ENCODE results near the gene ITLN1. TPM values are rescaled to one million over a fixed set of nuclear protein-coding genes. Genes with fewer than 3 reads are reported as not detected.
"Not testable (repeated sequence)": the region's sequence is repeated elsewhere in the genome, so short reads cannot be mapped to it uniquely, and the experiment has no call there.

The ITLN1 gene
- total RNA-seq: 1,000 to 10,000 TPM in 3 of 4 donors, 100 to 1,000 TPM in 1; 105 to 7,953 (median 2,405) TPM

DNA sequence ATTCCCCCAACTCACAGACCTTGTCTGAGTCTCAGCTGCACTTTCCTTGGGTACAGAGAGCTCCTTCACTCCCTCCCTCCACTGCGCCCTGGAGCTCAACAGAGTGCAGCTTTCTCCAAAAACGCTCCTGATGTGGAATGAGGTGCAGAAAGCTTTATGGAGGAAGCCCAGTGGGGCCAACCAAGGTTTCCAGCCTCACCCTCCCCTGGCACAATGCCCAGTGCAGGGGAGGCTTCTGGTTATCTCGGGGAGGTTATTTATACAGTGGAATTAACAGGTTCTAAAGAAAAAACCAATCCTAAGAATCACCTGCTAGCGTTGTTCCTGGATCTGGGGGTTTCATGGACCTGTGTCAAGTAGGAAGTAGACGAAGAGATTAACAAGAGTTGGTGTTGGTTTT is at the start of gene ITLN1:
ITLN1 (minus strand) TSS at position 139 of the 400 bp plus-strand sequence. CDS start 303 bp downstream, outside the sequence.
- TF ChIP-seq CTCF (IDR thresholded peaks at IDR 0.05): no peak
- no peak for ATAC-seq (ENCODE audit: low FRiP score)
- no peak for DNase-seq (ENCODE audit: low spot score)

GRCh38 chr1:160933305-160933704 is 48.3 kb upstream of the ITLN1 start:
- ATAC-seq (ENCODE audit: low FRiP score); DNase-seq (ENCODE audit: low spot score): not testable (repeated sequence)

DNA sequence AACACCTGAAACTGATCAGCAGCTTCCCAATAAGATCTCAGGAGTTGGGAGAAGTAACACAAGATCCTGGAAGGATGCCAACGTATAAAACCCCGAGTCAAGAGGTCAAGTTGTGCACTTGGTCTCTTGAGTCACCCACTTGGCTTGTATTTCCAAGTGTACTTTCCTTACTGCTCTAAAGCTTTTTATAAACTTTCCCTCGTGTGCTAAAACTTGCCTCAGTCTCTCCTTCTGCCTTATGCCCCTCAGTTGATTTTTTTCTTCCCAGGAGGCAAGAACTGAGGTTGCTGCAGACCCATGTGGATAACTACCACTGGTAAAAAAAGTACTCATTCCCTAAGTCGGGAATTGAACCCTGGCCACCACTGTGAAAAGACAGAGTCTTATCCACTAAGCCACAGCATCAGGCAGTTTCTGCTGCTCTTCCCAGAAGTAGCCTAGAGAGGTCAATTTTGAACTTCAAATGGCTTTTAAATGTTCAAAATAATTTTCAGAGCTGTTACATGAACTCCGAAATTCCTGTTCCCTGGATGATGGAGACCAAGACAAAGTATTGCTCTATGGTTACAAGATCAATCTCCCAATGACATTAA is 40.8 kb upstream of the ITLN1 start:
- no peak for TF ChIP-seq CTCF (IDR thresholded peaks at IDR 0.05)
- DNase-seq (ENCODE audit: low spot score) (no peak), ATAC-seq (ENCODE audit: low FRiP score) (no peak)

DNA sequence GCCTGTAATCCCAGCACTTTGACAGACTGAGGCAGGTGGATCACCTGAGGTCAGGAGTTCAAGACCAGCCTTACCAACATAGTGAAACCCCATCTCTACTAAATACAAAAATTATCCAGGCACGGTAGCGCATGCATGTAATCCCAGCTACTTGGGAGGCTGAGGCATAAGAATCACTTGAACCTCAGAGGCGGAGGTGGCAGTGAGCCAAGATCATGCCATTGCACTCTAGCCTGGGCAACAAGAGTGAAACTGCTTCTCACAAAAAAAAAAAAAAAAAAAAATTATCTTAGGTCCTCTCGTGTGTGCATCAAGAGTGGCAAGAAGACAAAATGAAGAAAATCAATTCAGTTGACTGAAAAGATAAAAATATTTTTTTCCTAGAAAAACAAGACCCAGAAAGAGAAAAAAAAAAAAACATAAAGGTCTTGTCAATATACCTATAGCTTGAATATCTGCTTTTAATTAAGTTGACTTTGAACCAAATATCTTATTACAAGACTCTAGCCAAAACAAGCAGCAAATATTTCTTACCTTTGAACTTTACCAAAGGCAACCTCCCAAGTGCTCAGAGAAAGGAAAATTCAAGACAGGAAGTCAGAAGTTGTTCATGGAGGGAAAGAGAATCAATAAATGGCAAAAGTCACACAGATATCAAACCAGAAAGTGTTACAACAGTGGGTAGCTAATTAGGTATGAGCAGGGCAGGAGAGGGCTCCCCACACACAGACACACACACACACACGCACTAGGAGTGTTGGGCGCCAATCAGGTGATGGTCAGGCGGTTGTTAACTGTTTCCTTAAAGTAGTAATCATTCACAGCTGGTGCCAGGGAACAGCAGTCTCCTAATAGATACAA is 40.0 kb upstream of the ITLN1 start:
- ATAC-seq (ENCODE audit: low FRiP score): no peak
- no peak for TF ChIP-seq CTCF (IDR thresholded peaks at IDR 0.05)

GRCh38 chr1:160916666-160917065 is 31.7 kb upstream of the ITLN1 start:
- no peak for TF ChIP-seq CTCF (IDR thresholded peaks at IDR 0.05)
- DNase-seq (ENCODE audit: low spot score): no peak
- no peak for ATAC-seq (ENCODE audit: low FRiP score)

More for the DNA sequence above, 40.0 kb upstream of the ITLN1 start:
- DNase-seq (ENCODE audit: low spot score): no peak

DNA sequence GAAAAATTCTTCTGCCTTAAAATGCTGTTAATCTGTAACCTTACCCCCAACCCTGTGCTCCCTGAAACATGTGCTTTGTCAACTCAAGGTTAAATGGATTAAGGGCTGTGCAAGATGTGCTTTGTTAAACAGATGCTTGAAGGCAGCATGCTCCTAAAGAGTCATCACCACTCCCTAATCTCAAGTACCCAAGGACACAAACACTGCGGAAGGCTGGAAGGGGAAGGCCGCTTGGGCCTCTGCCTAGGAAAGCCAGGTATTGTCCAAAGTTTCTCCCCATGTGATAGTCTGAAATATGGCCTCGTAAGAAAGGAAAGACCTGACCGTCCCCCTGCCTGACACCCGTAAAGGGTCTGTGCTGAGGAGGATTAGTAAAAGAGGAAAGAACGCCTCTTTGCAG is 28.2 kb upstream of the ITLN1 start:
- DNase-seq (ENCODE audit: low spot score); ATAC-seq (ENCODE audit: low FRiP score): not testable (repeated sequence)

DNA sequence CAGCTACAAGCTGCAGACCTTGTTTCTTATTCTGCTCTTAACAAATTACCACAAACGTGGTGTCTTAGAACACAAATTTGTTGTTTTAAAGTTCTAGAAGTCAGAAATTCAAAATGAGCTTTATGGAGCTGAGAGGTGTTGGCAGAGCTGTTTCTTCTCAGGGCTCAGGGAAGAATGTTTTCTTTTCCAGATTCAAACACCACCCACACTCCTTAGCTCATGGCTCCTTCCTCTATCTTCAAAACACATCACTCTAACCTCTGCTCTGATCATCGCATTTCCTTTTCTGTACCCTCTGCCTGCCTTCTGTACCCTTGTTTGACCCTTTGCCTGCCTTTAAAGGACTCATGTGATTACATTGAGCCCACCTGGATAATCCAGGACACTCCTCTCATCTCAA is 26.9 kb upstream of the ITLN1 start:
- no peak for TF ChIP-seq CTCF (IDR thresholded peaks at IDR 0.05)
- DNase-seq (ENCODE audit: low spot score) (no peak), ATAC-seq (ENCODE audit: low FRiP score) (no peak)

DNA sequence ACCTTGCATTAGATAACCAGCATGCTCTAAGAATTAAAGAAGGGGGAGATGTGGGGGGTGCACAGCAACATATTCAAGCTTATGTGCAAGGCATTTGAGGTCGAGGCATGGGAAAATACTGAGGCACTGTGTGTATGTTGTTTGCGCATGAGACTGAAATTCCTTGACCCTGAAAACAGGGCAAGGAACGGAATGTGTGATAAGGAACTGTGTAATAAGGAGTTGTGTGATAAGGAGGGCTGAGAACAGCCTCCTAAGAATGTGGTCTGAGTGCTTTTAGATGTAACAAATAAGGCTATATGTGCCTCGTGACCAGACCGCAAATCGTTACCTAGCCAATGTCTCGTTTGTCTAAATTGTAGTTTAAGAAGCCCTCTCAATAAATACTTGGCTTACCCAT is 26.5 kb upstream of the ITLN1 start:
- DNase-seq (ENCODE audit: low spot score) (no peak), ATAC-seq (ENCODE audit: low FRiP score) (no peak)
- no peak for TF ChIP-seq CTCF (IDR thresholded peaks at IDR 0.05)

Data from omental fat pad (tissue), 4 donors.